Measurements from ENCODE around the gene UBE2G2.

GRCh38 chr21:44849616-44850130, 48.1 kb upstream of the UBE2G2 start:
- TF ChIP-seq CTCF (IDR thresholded peaks at IDR 0.05) = no peak
- TF ChIP-seq POLR2A (IDR thresholded peaks at IDR 0.05) = no peak

Measured in heart left ventricle (tissue), 13 donors.